HG03432 (cell line): ENCODE data around the gene PSMB7.

Source experiments
- ATAC-seq: cut with Tn5 transposase; IDR thresholded peaks from one replicate; pipeline ENCODE4 v1.9.1; 2021; ENCODE audit warnings: mild to moderate bottlenecking, moderate library complexity; ENCODE audit not compliant: unreplicated experiment

PSMB7 gene

DNA sequence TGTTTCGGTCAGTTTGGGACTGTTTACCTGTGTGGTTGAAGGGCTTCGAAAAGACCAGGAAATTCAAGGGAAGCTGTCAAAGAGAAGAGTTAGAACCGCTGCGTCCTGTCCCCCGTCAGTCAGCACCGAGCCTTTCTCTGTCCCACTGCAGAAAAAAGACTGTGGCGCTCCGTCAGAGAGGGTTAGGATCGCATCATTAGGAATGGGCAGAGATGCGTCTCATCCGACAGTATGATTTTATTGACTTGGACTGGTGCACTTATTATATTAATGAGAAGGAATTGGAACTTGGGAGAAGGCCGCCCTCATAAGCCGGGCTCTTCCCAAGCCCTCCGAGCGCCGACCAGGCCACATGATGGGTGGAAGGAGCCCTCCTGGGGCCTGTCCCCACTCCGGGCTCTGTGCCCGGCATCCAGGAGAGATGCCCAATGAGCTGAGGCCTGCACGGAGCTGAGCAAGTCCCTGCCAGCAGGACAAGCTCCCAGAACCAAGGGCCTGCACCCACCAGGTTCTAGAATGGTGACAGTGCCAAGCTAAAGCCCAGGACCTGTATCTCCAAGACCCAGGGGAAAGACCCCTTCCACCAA, 85.9 kb downstream of the PSMB7 start:
- ATAC-seq, result no peak

GRCh38 chr9:124328285-124328684, 87.0 kb downstream of the PSMB7 start:
- ATAC-seq, result no peak

GRCh38 chr9:124327491-124327890, 87.8 kb downstream of the PSMB7 start:
- ATAC-seq, result no peak

DNA sequence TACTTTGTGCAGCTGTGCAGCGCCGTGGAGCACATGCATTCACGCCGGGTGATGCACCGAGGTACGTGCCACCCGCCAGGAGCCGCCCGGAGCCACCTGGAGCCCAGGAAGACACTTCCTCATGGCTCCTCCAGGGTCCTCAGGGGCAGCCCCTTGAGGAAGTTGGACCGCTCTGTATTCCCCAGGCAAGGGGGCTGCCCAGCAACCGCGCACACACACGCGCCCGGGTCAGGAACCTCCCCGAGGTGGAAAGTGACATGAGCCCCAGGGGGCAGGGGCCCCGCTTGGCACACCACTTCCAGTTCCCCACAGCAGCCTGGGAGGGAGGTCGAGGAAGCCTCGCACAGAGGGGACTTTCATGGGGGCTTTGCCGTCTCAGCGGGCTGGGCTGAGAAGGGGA, 88.9 kb downstream of the PSMB7 start:
- no peak for ATAC-seq

GRCh38 chr9:124325816-124326215, 89.4 kb downstream of the PSMB7 start:
- ATAC-seq, result no peak

- ATAC-seq, result no peak
These were observed 91.3 kb downstream of the PSMB7 start for GRCh38 chr9:124323904-124324303.

DNA sequence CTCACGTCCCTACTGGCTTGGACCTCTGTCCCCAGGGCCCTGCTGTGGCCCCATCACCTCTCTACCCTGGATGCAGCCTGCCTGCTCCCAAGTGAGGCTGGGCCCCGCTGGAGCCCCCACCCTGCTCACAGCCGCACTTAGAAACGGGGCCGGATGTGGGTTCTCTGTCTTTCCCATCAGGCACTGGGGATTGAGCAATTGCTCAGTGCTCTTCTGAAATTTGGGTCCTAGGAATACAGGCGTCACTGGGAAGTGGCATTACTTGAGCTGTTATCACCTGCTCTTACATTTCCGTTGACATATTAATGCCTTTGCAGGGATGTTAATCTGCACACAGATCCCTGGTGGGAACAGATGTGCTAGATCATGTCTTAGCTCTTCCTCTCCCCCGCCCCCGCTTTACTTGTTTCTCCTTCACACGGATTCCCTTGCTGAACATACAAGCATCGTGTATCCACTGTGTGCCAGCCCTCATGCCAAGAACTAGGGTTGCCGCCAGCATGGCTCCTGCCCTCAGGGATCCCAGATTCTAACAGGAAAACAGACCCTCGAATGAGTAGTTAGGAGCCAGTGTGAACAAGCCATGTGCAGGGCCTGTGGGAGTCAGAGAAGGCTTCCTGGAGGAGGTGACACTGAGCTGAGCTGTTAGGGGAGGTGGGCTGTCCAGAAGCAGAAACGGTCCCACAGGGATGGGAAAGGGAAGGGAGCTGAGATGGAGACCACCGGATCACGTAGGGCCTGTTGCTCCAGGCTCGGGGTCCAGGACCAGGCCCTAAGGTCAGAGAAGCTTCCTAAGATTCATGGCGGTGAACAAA, 92.4 kb downstream of the PSMB7 start:
- ATAC-seq, result no peak

DNA sequence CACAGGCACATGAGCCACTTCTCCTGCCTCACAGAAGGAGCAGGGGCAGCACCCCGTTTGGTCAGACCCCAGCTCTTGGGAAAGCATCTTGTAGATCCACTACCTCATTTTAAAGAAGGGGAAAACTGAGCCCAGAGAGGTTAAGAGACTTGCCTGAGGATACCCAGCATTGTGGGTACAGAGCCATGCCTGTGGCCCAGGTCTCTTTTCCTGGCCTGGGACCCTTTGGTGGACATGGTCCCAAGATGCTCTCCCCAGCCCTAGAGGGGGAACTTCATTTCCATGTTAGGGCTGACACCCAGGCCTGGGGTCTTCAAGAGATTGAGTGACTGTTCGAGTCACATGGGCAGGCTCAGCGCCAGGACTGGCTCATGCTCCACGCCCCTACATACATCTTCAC, 93.3 kb downstream of the PSMB7 start:
- no peak for ATAC-seq

- no peak for ATAC-seq
These were observed 93.8 kb downstream of the PSMB7 start for GRCh38 chr9:124321416-124321815.

DNA sequence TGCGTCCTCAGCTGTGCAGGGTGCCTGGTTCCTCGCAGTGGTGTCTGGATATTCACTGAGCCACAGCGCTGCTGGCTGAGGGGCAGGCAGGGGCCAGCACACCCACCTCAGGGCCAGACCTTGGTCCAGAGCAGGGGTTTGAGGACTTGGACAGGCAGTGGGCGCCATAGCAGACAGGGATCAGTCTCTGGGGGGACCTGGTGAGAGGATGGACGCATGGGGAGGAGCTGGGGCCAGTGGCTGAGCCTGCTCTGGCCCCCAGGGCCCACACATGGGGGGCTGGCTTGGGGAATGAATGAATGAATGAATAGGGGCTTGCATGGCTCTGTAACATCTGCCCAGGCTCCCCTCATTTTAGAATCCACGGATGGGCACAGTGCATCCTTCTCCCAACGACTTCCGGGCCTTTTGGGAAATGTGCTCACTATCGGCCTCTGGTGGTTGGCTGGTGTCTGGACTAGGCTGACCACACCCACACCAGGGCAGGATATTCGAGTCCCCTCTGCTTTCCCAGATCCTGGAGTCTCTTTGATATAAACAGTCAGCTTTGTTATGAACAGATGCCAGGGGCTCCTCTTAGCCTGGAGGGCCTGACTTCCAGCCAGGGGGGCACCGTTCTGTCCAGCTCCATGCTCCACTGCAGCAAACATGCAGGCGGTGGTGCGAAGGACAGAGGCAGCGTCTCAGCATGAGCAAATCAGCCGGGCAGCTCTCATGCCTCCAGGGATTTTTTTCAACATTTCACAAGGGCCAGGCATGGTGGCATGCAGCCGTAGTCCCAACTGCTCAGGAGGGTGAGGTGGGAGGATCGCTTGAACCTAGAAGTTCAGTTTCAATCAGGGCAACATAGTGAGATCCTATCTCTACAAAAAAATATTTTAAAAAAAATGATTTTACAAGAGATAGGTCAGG, 94.9 kb downstream of the PSMB7 start:
- ATAC-seq, result no peak

DNA sequence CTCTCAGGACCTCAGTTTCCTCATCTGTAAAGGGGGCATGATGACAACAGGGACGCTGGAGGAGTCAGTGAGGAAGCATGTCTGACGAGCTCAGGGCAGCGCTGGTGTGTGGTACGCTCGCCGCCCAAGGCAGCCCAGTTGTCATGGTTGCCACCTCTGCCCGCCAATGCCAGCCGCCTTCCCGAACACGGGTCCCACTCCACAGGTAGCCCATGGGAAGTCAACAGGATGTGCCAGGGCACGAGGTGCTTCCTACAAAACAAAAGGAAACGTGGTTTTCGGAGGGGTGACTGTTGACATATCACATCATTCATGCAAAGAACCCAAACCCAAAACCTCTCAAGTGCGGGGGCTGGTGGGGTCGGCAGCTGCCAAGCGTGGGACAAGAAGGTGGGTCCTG, 99.4 kb downstream of the PSMB7 start:
- ATAC-seq, result no peak

- ATAC-seq, result no peak
These were observed 101.3 kb downstream of the PSMB7 start for GRCh38 chr9:124313940-124314339.

- ATAC-seq, result no peak
These were observed 102.7 kb downstream of the PSMB7 start for GRCh38 chr9:124312290-124313265.

DNA sequence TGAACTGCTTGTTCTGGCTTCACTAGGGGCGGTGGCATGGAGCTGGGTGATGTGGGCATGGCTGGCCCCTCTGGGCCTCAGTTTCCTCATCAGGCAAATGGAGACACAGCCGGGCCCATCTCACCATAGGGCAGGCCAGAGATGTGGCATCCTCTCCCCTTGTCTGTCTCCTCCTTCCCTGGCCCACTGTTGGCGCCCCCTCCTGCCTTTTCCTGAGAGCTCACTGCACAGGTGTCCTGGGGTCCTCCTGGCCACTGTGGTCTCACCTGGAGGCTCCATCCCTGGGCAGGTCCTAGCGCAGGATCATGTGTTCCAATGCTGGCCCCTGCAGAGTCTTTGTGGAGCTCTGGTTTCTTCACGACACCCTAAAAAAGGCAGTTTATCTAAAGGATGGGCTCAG, 104.0 kb downstream of the PSMB7 start:
- ATAC-seq, result no peak

DNA sequence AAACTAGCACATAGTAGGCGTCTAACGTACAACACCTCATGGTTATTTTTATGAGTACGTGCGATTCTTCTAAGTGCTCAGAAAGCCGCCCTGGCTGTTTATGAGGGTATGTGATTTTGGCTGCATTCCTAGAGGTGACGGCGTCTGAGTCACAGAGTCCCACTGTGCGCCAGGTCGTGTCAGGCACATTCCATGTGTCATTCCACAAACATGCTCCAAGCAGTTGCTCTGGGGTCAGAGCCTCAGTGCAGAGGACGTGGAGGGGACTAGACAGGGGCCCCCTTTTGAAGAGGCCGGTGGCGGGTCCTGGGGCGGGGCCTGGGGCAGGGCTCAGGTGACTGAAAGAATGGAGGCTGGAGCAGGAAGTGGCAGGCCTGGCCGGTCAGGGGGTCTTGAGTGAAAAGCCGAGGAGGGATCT, 105.6 kb downstream of the PSMB7 start:
- ATAC-seq, result no peak

DNA sequence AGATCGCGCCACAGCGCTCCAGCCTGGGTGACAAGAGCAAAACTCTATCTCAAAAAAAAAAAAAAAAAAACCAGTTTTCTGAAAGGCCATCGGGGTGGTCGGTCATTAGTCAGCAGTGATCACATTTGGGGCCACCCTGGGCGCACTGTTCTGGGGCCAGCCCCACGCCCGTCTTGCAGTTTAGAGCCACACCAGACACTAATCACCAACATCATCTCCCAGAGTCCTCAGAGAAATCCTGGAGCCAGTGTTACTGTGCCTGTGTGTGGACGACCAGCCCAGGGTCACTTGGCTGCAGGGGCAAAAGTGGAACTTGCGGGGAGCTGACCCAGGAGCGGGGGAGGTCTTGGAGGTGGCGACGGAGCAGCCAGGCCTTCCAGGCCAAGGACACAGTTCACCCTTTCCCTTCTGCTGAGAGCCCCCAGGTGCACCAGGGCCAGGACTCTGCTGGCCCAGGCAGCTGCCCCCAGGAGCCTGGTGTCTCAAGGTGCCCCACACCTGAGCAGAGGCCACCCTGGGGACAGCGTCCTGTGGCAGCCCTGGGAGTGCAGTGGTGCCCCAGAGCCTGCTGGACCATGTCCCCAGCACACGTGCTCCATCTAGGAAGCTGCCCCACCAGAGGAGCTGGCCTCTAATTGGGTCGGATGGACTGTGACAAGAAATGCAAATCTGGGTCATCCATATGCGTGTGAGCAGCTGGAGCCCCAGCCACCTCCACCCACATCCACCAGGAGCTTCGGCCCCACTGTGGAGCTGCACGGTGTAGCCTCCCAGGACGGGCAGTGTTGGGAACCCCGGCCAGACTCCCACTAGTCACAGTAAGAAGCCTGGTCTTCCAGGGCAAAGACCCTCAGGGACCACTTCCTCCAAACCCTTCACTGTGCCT, 106.4 kb downstream of the PSMB7 start:
- ATAC-seq, result no peak

- no peak for ATAC-seq
These were observed 107.7 kb downstream of the PSMB7 start for GRCh38 chr9:124307379-124308030.

GRCh38 chr9:124306098-124306735, 109.0 kb downstream of the PSMB7 start:
- no peak for ATAC-seq
